Lung (tissue), 12 donors: ENCODE data around the gene FOXC1. TPM values are rescaled to one million over a fixed set of nuclear protein-coding genes. Genes with fewer than 3 reads are reported as not detected.

Experiments
- ATAC-seq: fragments of 200-7000 bp; cut with Tn5 transposase; one replicate; pipeline ENCODE4 v1.9.1; 2020; ENCODE audit warnings: moderate number of reproducible peaks; ENCODE audit not compliant: insufficient read depth, low FRiP score
- DNase-seq, 3 donors: peaks; one replicate each; pipeline ENCODE4 v3.0.0-alpha.2; 2013 to 2017
- H3K27ac ChIP-seq, 2 donors: one replicate each; pipeline ENCODE4 v1.5.1; 2013; ENCODE audit warnings: mild to moderate bottlenecking in 2 of 2, moderate library complexity in 2 of 2, control low read depth in 1 of 2, inconsistent platforms in 1 of 2, low read depth in 1 of 2, low read length in 1 of 2
- H3K27me3 ChIP-seq, 3 donors: one replicate each; pipeline ENCODE4 v1.5.1; 2013; ENCODE audit warnings: low read length in 2 of 3; ENCODE audit not compliant: control insufficient read depth in 3 of 3, insufficient read depth in 3 of 3
- H3K36me3 ChIP-seq, 4 donors: one replicate each; pipeline ENCODE4 v1.5.1; 2013; ENCODE audit warnings: low read length in 4 of 4, mild to moderate bottlenecking in 1 of 4, moderate library complexity in 1 of 4; ENCODE audit not compliant: control insufficient read depth in 4 of 4, insufficient read depth in 4 of 4
- H3K4me1 ChIP-seq, 5 donors: one replicate each; pipeline ENCODE4 v1.5.1; 2013; ENCODE audit warnings: low read length in 5 of 5, mild to moderate bottlenecking in 2 of 5, moderate library complexity in 1 of 5; ENCODE audit not compliant: control insufficient read depth in 5 of 5, insufficient read depth in 5 of 5
- H3K4me3 ChIP-seq: one replicate; pipeline ENCODE4 v1.5.1; 2013; ENCODE audit warnings: mild to moderate bottlenecking, control low read depth, moderate library complexity
- H3K9ac ChIP-seq, 2 donors: one replicate each; pipeline ENCODE4 v1.5.1; 2013; ENCODE audit warnings: low read length in 2 of 2, control low read depth in 1 of 2; ENCODE audit not compliant: insufficient read depth in 1 of 2
- H3K9me3 ChIP-seq, 4 donors: one replicate each; pipeline ENCODE4 v1.5.1; 2013; ENCODE audit warnings: low read length in 3 of 4, mild to moderate bottlenecking in 1 of 4, moderate library complexity in 1 of 4; ENCODE audit not compliant: control insufficient read depth in 4 of 4, insufficient read depth in 3 of 4
- WGBS, 2 donors: extraction: QIAGEN DNeasy Blood & Tissue Kit; methylation state at CpG; one replicate each; pipeline ENCODE4 v1.1.7; 2013; 5-methylcytosine and 5-hydroxymethylcytosine counted together
- polyA plus RNA-seq, 2 donors: library from polyadenylated mRNA; stranded (reverse); fragments of 200-250 nt; gene quantifications; one replicate each; pipeline ENCODE4 v1.2.1, GENCODE V29; 2013
- total RNA-seq, 2 donors: library from RNA; depleted of rRNA in 1 of 2; stranded (reverse); fragments of >200 nt in 1 of 2; gene quantifications; one replicate each; pipeline ENCODE4 v1.2.1, GENCODE V29; 2014 to 2021
- TF ChIP-seq, protein P1 (sequence below): IDR thresholded peaks from 2 replicates; pipeline ENCODE4 v1.5.1; 2012; ENCODE audit warnings: mild to moderate bottlenecking; ENCODE audit errors: control extremely low read depth, extremely low read depth
- donor health status: control.
- donor health status: control.
- donor health status: Bipolar disorder and iron deficiency.
- donor health status: healthy.
- donor health status: DM: yes; HTN: yes; CAD: no.

FOXC1 gene
- total and polyA plus RNA-seq, 4 donors = 1.4 to 6.2 (median 2.5) TPM

DNA sequence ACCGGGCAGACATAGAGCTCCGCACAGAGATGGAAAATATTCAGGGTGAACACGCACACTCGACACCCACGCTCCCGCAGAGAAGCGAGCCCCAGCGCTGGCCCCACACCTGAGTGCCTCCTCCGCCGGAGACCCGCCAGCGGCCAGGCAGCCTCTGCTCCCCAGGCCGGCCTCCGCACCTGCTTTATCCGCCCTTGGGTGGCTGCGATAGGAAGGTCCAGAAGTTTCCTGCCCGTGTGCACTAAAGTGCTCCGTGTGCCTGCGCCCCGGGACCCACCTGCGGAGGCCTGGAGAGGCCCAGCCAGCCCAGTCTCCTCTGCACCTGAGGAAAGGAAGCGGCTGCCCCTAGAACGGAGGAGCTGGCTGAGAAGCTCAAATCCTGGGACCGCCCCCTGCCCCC is 10.8 kb upstream of the FOXC1 start:
- H3K27me3 ChIP-seq = peaks cover 11 to 79% (median 77%) of the 10 kb centered on the region in 3 donors
- no peak overlapping the region for H3K4me3 ChIP-seq
- TF ChIP-seq, protein P1, sequence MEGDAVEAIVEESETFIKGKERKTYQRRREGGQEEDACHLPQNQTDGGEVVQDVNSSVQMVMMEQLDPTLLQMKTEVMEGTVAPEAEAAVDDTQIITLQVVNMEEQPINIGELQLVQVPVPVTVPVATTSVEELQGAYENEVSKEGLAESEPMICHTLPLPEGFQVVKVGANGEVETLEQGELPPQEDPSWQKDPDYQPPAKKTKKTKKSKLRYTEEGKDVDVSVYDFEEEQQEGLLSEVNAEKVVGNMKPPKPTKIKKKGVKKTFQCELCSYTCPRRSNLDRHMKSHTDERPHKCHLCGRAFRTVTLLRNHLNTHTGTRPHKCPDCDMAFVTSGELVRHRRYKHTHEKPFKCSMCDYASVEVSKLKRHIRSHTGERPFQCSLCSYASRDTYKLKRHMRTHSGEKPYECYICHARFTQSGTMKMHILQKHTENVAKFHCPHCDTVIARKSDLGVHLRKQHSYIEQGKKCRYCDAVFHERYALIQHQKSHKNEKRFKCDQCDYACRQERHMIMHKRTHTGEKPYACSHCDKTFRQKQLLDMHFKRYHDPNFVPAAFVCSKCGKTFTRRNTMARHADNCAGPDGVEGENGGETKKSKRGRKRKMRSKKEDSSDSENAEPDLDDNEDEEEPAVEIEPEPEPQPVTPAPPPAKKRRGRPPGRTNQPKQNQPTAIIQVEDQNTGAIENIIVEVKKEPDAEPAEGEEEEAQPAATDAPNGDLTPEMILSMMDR = no peak
- ATAC-seq (no peak), DNase-seq (no peak)
- H3K9me3 ChIP-seq = no peaks in the 10 kb centered on the region
- peaks cover 0 to 17% (median 6%) of the 10 kb centered on the region in 5 donors for H3K4me1 ChIP-seq
- H3K9ac ChIP-seq = no peak overlapping the region
- 87 to 92% methylated on average over 24 of the region's 24 CpGs for WGBS, 2 donors
- no peaks in the 10 kb centered on the region for H3K36me3 ChIP-seq
- no peak overlapping the region for H3K27ac ChIP-seq

- Histone ChIP-seq H3K27me3 (peaks cover 14 to 81% (median 78%) of the 10 kb centered on the region in 3 donors), H3K36me3 (no peaks in the 10 kb centered on the region), H3K4me3 (no peak overlapping the region)
Observed at GRCh38 chr6:1599469-1599868, 10.2 kb upstream of the FOXC1 start.

DNA sequence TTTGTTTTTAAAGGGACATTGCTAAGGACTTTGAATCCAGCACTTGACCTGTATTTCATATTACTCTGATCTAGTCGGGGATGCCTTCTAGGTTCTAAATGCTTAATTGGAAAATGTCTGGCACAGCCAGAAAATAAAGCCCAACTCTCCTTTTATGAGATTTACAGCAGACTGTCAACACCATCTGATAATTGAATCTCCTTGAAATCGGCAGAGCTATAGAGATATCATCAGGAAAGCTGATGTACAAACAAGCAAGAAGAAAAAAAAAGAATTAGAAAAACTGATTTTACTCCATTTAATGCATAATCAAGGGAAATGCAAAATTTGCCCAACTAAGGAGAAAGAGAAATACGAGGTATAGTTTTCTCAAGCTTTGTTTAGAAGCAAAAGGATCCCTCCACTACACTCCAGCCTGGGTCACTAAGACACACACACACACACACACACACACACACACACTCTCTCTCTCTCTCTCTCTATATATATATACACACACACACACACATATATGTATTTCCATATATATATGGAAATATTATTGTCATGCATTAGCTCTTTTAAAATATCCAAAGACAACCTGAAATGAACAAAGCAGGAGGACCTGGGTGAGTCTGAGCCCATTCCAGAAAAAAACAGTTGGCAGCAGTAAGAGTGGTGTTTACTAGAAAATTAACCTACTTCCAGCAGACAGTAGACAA is 9.5 kb upstream of the FOXC1 start:
- Histone ChIP-seq H3K27ac (no peak overlapping the region), H3K4me3 (no peak overlapping the region), H3K4me1 (peaks cover 0 to 29% (median 10%) of the 10 kb centered on the region in 5 donors), H3K9ac (no peak overlapping the region), H3K36me3 (no peaks in the 10 kb centered on the region), H3K9me3 (no peaks in the 10 kb centered on the region), H3K27me3 (peaks cover 14 to 86% (median 75%) of the 10 kb centered on the region in 3 donors)
- TF ChIP-seq, protein P1 = no peak
- ATAC-seq (no peak), DNase-seq (no peak)
- WGBS, 2 donors = 78 to 82% methylated on average over 3 of the region's 3 CpGs

More at GRCh38 chr6:1599469-1599868, 10.2 kb upstream of the FOXC1 start:
- no peak overlapping the region for H3K9ac ChIP-seq
- 90 to 93% methylated on average over 10 of the region's 10 CpGs for WGBS, 2 donors
- TF ChIP-seq, protein P1 = no peak
- H3K4me1 ChIP-seq = peaks cover 0 to 23% (median 6%) of the 10 kb centered on the region in 5 donors
- no peak for DNase-seq
- no peak overlapping the region for H3K27ac ChIP-seq
- no peak for ATAC-seq
- H3K9me3 ChIP-seq = no peaks in the 10 kb centered on the region
